Tongue (tissue), 2 donors: ENCODE results near the gene WNK1. TPM values are rescaled to one million over a fixed set of nuclear protein-coding genes. Genes with fewer than 3 reads are reported as not detected.
"Not testable (repeated sequence)": the region's sequence is repeated elsewhere in the genome, so short reads cannot be mapped to it uniquely, and the experiment has no call there.

Experiments used
- DNase-seq: peaks from one replicate; pipeline ENCODE4 v3.0.0-alpha.2; 2015
- total RNA-seq: library from RNA; depleted of rRNA; stranded (reverse); fragments of >200 nt; gene quantifications from one replicate; pipeline ENCODE4 v1.2.3, GENCODE V29; 2014

The WNK1 gene
- total RNA-seq, 1 donor from 2014 or later = 140 TPM

GRCh38 chr12:911191-911826 is 158.9 kb downstream of the WNK1 start:
- peak; percentile 19 for DNase-seq

- DNase-seq = no peak
Measured at GRCh38 chr12:912466-913235, 160.3 kb downstream of the WNK1 start.

DNA sequence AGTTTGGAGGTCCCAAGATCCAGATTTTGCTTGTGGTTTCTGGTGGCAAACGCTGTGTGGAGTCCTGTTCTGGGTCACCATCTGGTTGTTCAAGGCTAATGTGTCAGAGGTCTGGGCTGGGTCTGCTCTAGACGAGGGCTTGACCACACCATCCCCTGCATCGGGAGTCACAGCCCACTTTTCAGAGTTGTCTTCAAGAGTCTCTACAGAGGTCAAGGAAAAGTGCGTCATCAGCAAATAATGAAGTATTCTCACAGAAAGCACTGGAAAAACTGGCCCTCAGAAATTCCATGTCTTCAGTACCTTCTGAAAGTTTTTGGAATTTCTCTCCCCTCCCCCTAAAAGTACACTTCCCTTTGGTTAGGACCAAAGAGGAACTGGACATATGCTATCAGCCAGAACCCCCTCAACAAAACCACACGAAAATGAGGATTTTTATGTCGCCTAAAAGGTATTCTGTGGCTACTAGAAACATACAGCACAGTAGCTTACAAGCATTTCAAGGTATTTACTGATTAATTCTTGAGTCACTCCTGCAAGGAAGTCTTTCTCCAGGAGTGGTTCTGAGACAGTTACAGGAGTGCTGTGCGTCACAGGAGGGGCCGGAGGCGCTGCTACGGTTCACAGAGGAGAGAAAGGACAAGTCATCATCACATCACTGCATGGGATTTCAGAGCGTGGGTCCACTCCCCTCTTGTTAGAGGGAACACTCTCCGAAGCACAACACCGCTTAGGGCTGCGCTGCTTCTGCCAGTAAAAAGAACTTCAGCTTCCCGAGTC is 161.7 kb downstream of the WNK1 start:
- DNase-seq = no peak

GRCh38 chr12:915090-915489 is 162.7 kb downstream of the WNK1 start:
- no peak for DNase-seq

- no peak for DNase-seq
Measured at GRCh38 chr12:916240-916639, 163.9 kb downstream of the WNK1 start.

GRCh38 chr12:916712-917445 is 164.5 kb downstream of the WNK1 start:
- no peak for DNase-seq

DNA sequence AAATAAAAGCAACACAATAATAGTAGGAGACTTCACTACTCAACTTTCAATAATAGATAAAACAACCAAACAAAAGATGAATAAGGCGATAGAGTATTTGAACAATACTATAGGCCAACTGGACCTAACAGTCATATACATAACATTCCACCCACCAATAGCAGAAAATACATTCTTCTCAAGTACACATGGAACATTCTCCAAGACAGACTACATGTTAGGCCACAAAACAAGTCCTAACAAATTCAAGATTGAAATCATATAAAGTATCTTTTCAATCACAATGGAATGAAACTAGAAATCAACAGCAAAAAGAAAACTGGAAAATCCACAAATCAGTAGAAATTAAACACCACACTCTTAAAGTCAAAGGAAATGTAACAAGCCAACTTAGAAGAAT is 168.3 kb downstream of the WNK1 start:
- no peak for DNase-seq

- DNase-seq = no peak
Measured at GRCh38 chr12:922285-922684, 169.9 kb downstream of the WNK1 start.

- DNase-seq = no peak
Measured at GRCh38 chr12:926641-927040, 174.3 kb downstream of the WNK1 start.

DNA sequence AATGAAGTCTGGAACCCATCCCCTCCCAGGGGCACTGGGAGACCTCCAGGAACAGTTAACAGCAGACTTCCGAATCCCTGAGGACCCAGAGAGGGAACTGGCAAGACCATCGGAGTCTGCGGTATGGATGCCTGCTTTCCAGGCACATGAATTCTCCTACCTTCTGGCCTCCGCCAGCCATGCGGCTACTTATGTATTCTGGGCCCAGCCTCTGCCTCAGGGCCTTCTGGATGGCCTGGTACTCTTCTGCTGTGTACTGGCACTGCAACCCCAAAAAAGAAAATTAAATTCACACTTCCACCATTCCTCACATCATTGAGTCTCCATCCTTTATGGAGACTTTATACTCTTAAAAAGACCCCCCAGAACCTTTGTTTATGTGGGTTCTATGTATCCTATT is 178.7 kb downstream of the WNK1 start:
- no peak for DNase-seq

- no peak for DNase-seq
Measured at GRCh38 chr12:931591-931990, 179.2 kb downstream of the WNK1 start.

GRCh38 chr12:935891-936290 is 183.5 kb downstream of the WNK1 start:
- DNase-seq = not testable (repeated sequence)

- no peak for DNase-seq
Measured at GRCh38 chr12:936377-937345, 184.3 kb downstream of the WNK1 start.

DNA sequence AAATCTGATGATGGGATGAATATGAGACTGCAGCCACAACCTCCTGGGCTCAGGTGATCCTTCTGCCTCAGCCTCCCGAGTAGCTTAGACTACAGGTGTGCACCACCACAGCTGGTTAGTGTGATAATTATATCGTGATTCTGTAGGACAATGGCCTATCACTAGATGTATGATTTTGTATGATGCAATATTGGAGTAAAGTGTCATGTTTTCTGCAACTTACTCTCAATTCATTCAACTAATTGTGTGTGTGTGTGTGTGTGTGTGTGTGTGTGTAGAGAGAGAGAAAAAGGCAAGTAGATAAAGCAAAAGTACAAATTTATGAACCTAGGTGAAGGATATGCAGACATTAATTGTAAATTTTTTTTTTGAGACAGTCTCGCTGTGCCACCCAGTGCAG is 186.4 kb downstream of the WNK1 start:
- no peak for DNase-seq

GRCh38 chr12:943051-943450 is 190.7 kb downstream of the WNK1 start:
- peak; percentile 92 for DNase-seq

GRCh38 chr12:944211-944610 is 191.8 kb downstream of the WNK1 start:
- peak; percentile 14 for DNase-seq

DNA sequence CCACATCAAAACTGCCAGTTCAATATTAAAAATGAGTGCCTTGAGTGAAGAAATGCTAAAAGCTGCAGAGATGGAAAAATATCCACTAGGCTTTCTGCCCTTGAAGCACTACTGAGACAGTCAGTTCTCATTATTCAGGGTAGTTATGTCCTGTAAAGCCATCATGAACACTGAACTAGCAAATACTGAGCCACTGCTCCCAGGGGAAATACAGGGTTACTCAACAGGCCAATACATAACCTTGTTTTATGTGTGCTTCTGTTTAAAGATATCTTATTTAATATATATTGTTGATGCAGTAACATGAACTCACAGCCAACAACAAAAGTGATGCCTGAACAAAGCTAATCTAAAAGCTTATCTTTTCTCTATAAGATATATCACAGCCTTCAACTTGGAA is 193.8 kb downstream of the WNK1 start:
- DNase-seq = no peak

DNA sequence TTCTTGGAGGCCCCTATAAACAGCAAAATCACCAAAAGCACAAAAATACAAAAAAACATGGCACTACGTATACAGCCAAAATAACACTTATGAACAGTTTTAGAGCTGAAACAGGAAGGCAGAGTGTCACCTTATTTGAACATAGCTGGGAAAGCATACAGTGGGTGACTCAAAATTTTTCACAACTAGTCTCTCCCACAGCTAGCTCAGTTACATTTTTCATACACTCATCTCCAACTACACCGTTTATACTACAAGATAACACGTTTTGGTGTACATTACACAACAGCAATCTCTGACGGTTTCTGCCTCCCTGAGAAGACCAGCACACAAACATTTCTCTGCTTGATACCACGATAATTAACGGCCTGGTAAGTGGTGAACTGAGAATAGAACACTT is 194.3 kb downstream of the WNK1 start:
- DNase-seq = no peak

- no peak for DNase-seq
Measured at GRCh38 chr12:948238-948637, 195.9 kb downstream of the WNK1 start.

DNA sequence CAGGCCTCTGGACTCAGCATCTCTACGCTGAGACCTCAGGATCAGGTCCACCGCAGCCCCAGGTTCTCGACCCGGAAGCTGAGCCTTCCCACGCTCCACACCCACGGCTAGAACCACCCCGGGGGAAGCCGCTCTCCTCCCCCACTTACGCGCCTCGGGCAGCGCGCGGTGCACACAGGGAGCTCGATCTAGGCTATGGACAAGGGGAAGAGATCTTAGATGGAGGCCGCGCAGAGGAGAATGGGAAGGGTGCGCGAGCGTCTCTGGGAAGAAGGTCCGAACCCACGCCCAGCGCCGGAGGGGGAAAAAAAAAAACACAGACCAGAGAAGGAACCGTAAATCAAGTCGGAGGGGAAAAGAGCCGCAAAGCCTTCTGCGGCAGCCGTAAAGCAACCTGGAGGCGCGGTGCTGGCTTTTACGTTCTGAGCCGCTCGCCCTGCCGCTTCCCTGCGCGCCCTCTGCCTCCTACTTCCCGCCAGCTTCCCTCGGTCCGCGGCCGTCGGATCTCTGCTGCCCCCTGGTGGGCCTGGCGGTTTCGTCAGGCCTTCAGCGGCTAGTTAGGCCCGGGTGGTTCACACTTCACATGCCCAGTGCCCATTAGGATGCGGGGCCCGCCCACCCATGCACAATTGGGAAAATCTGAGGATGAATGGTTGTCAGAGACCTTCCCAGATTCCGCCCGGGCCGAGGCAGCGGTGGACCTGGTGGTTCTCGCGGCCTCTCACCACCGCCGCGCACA is 197.2 kb downstream of the WNK1 start, which contains the start of gene RAD52:
TSS of gene RAD52 (minus strand) at position 242 of the 739 bp plus-strand sequence. CDS start 16,636 bp downstream, outside the sequence.
- DNase-seq = peak; percentile 100
